T-cell (primary cell): ENCODE results near the gene CLNS1A. TPM values are rescaled to one million over a fixed set of nuclear protein-coding genes. Genes with fewer than 3 reads are reported as not detected.

Source experiments
- ATAC-seq, 4 experiments: fragments of 200-7000 bp in 3 of 4; fragments of 150-1000 bp in 1 of 4; cut with Tn5 transposase; replicated peaks in 1 of 4; 1 replicate in 3 of 4; 2 replicates in 1 of 4; pipeline ENCODE4 v1.10.0; 2021; ENCODE audit warnings: moderate library complexity in 3 of 4, mild to moderate bottlenecking in 2 of 4, moderate number of reproducible peaks in 1 of 4
- CTCF ChIA-PET, 2 donors: fragments of 300-600 bp; sonication (Branson Sonifier 250); formaldehyde crosslinking; loops; one replicate each; lab custom pipeline; 2022; ENCODE audit warnings: antibody characterized with exemption in 2 of 2; lab: Charles Lee
- POLR2A ChIA-PET, 2 donors: fragments of 300-600 bp; sonication (Branson Sonifier 250); formaldehyde crosslinking; loops; one replicate each; lab custom pipeline; 2022; ENCODE audit warnings: antibody characterized with exemption in 2 of 2; lab: Charles Lee
- DNase-seq, 35 experiments: peaks; one replicate each; pipeline versions ENCODE4 v3.0.0 to v3.0.0-alpha.2; 2013 to 2023
- H3K27ac ChIP-seq: one replicate; pipeline ENCODE4 v1.5.1; 2013; ENCODE audit warnings: low read length
- H3K27me3 ChIP-seq, 2 experiments: replicated peaks in 1 of 2; 1 replicate in 1 of 2; 2 replicates in 1 of 2; pipeline versions ENCODE4 v1.6.1 to v1.7.0; 2013; ENCODE audit warnings: low read length in 1 of 2, mixed read lengths in 1 of 2; ENCODE audit not compliant: control insufficient read depth in 2 of 2, insufficient read depth in 2 of 2; ENCODE audit errors: extremely low read depth in 1 of 2
- H3K36me3 ChIP-seq, 2 donors: 1 replicate in 1 of 2; 2 replicates in 1 of 2; pipeline versions ENCODE4 v1.6.1 to v1.7.0; 2013; ENCODE audit warnings: low read length in 1 of 2; ENCODE audit not compliant: control insufficient read depth in 2 of 2, insufficient read depth in 1 of 2; ENCODE audit errors: extremely low read depth in 1 of 2
- H3K4me1 ChIP-seq, 2 experiments: 1 replicate in 1 of 2; 2 replicates in 1 of 2; pipeline versions ENCODE4 v1.6.1 to v1.7.0; 2013; ENCODE audit warnings: low read length in 2 of 2, mixed read lengths in 1 of 2; ENCODE audit not compliant: insufficient read depth in 2 of 2, control insufficient read depth in 1 of 2; ENCODE audit errors: extremely low read depth in 1 of 2
- H3K4me3 ChIP-seq, 2 donors: 1 replicate in 1 of 2; 2 replicates in 1 of 2; pipeline versions ENCODE4 v1.5.1 to v1.7.0; 2013; ENCODE audit warnings: mild to moderate bottlenecking in 2 of 2, low read length in 1 of 2, moderate library complexity in 1 of 2; ENCODE audit not compliant: control insufficient read depth in 1 of 2; ENCODE audit errors: extremely low read depth in 1 of 2
- H3K9me3 ChIP-seq: 2 replicates; pipeline ENCODE4 v1.7.0; 2013
- H3K27ac Mint-ChIP-seq, 2 donors: one replicate each; pipeline ENCODE4 v1.8.0; 2020 to 2021; ENCODE audit warnings: mild to moderate bottlenecking in 2 of 2, mixed read lengths in 2 of 2
- H3K27me3 Mint-ChIP-seq, 2 donors: one replicate each; pipeline ENCODE4 v1.8.0; 2021 to 2022; ENCODE audit warnings: mixed read lengths in 2 of 2
- H3K36me3 Mint-ChIP-seq: one replicate; pipeline ENCODE4 v1.8.0; 2021; ENCODE audit warnings: mixed read lengths
- H3K4me1 Mint-ChIP-seq, 3 donors: one replicate each; pipeline ENCODE4 v1.8.0; 2020 to 2022; ENCODE audit warnings: mixed read lengths in 3 of 3, mild to moderate bottlenecking in 1 of 3
- H3K4me3 Mint-ChIP-seq, 3 donors: one replicate each; pipeline ENCODE4 v1.8.0; 2020 to 2022; ENCODE audit warnings: mild to moderate bottlenecking in 3 of 3, mixed read lengths in 3 of 3, moderate library complexity in 3 of 3
- H3K9me3 Mint-ChIP-seq, 3 donors: one replicate each; pipeline ENCODE4 v1.8.0; 2020 to 2022; ENCODE audit warnings: mixed read lengths in 3 of 3
- WGBS: methylation state at CpG from one replicate; pipeline ENCODE4 v1.1.5; 2013; ENCODE audit warnings: missing lambda C conversion rate; ENCODE audit not compliant: insufficient coverage; 5-methylcytosine and 5-hydroxymethylcytosine counted together
- total RNA-seq, 35 experiments: library from RNA in 6 of 35; stranded (reverse) in 6 of 35; fragments of 120-200 nt in 1 of 35; gene quantifications; one replicate each; pipeline versions ENCODE4 v1.2.1 to v1.2.4 and lab custom pipeline; 2013 to 2026

The CLNS1A gene, protein sequence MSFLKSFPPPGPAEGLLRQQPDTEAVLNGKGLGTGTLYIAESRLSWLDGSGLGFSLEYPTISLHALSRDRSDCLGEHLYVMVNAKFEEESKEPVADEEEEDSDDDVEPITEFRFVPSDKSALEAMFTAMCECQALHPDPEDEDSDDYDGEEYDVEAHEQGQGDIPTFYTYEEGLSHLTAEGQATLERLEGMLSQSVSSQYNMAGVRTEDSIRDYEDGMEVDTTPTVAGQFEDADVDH
- total RNA-seq (100 to 1,000 TPM in 4 of 5 donors, 10 to 100 TPM in 1; 69.6 to 112 (median 103) TPM), total RNA-seq (lab: John Stamatoyannopoulos, UW) (68.6 to 184 (median 98.9) reads per million in 29 experiments)
- total RNA-seq (2013), result 178 TPM

DNA sequence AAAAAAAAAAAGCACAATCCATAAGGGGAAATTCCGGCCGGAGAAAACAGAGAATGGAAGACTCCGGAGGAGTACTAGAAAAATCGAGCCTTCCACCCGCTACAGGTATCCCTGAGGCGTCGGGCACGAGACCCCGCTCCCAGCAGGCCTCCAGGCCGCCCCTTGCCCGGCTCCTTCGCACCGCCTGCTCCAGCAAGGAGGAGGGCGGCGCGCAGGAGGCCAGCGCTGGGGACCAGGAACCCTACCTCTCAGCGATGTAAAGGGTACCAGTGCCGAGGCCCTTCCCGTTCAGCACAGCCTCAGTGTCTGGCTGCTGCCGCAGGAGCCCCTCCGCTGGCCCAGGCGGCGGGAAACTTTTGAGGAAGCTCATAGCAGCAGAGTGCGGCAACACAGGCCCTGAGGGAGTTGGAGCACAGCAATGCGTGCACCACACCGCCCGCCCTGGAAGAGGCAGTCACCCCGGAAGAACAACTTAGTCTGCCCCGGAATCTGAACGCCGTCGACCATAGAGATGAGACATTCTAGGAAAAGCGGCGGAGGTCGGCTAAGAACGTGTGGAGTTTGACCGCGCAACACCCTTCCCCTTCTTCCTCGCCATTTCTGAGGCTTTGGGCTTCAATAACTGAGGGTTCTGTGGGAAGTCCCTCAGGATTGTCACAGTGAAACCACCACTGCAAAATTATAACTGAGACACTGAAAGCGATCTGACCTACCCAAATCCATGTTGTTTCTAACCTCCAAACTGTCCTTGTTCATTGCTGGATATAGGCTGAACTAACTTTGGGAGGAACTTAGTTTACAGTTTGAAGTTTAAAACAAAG lies at the start of gene CLNS1A:
Gene CLNS1A, minus strand, starts transcription at position 450 of the 821 bp plus-strand sequence. Its CDS starts 80 bp downstream, at position 370.
- DNase-seq (peak; percentile 55 to 86 (median 76)), ATAC-seq (peak; percentile 99 to 100 (median 100))
- Mint-ChIP-seq H3K36me3 (peaks cover 7% of the 10 kb centered on the region), H3K4me3 (peak within 1 kb of the TSS; percentile 92 to 95 (median 93)), H3K27ac (peak within 1 kb of the TSS; percentile 96), H3K9me3 (no peaks in the 10 kb centered on the region), H3K27me3 (peaks cover 0 to 2% of the 10 kb centered on the region in 2 donors), H3K4me1 (peaks cover 29 to 43% (median 43%) of the 10 kb centered on the region in 3 donors)
- Histone ChIP-seq H3K36me3 (no peaks in the 10 kb centered on the region), H3K4me1 (peaks cover 12 to 21% of the 10 kb centered on the region in 2 experiments), H3K9me3 (no peaks in the 10 kb centered on the region), H3K4me3 (peak within 1 kb of the TSS; percentile 88 to 98), H3K27ac (peak within 1 kb of the TSS; percentile 67), H3K27me3 (peaks cover 0 to 3% of the 10 kb centered on the region in 2 experiments)
- under 1% methylated on average over 36 of the region's 41 CpGs for WGBS
- ChIA-PET POLR2A (no interaction called here), CTCF (no interaction called here)

GRCh38 chr11:77687088-77687487 lies 49.5 kb upstream of the CLNS1A start:
- no peaks in the 10 kb centered on the region for H3K9me3 Mint-ChIP-seq
- Histone ChIP-seq H3K27ac (no peak overlapping the region), H3K27me3 (no peaks in the 10 kb centered on the region), H3K36me3 (peaks cover 6 to 64% of the 10 kb centered on the region in 2 donors), H3K4me1 (no peaks in the 10 kb centered on the region), H3K4me3 (no peak overlapping the region), H3K9me3 (no peaks in the 10 kb centered on the region)
- DNase-seq, result no peak
- CTCF ChIA-PET, result no interaction called here
- ATAC-seq, result no peak
- H3K36me3 Mint-ChIP-seq, result peaks cover 37% of the 10 kb centered on the region
- no peaks in the 10 kb centered on the region for H3K4me1 Mint-ChIP-seq
- POLR2A ChIA-PET, result interaction anchor here in 1 of 2 donors (0.6 kb wide), 1 partner anchor 53 kb away, joined by 3 read pairs; no protein-coding TSS in a partner anchor
- no peaks in the 10 kb centered on the region for H3K27me3 Mint-ChIP-seq
- H3K27ac Mint-ChIP-seq, result no peak overlapping the region
- no peak overlapping the region for H3K4me3 Mint-ChIP-seq

DNA sequence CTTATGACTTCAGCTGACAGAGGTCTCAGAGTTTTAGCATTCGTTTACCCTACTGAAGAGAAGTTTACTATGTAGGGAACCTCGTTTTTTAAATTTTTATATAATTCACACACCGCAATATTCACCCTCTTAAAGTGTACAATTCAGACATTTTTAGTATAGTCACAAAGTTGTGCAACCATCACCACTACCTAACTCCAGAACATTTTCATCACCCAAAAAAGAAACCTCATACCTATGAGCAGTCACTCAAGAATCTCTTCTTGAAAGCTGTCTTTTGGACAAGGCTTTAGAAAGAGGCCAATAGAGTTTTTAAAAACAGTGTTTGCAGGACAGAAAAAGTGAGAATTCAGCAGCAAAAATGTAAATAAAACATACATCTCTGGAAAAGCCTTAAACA lies 39.5 kb upstream of the CLNS1A start:
- Mint-ChIP-seq H3K27ac (no peak overlapping the region), H3K9me3 (no peaks in the 10 kb centered on the region), H3K27me3 (no peaks in the 10 kb centered on the region), H3K4me3 (no peak overlapping the region), H3K36me3 (peaks cover 57% of the 10 kb centered on the region), H3K4me1 (no peaks in the 10 kb centered on the region)
- Histone ChIP-seq H3K9me3 (no peaks in the 10 kb centered on the region), H3K27me3 (no peaks in the 10 kb centered on the region), H3K36me3 (peaks cover 8 to 67% of the 10 kb centered on the region in 2 donors), H3K4me1 (no peaks in the 10 kb centered on the region), H3K27ac (no peak overlapping the region), H3K4me3 (no peak overlapping the region)
- no peak for ATAC-seq
- WGBS, result 100% methylated on average over 2 of the region's 3 CpGs
- CTCF ChIA-PET, result no interaction called here
- DNase-seq, result no peak
- POLR2A ChIA-PET, result interaction anchor here in 1 of 2 donors (0.7 kb wide), 1 partner anchor 36 kb away, joined by 15 read pairs; no protein-coding TSS in a partner anchor

- no peak for DNase-seq
- Histone ChIP-seq H3K27me3 (no peaks in the 10 kb centered on the region), H3K27ac (no peak overlapping the region), H3K36me3 (peaks cover 14 to 87% of the 10 kb centered on the region in 2 donors), H3K4me1 (no peaks in the 10 kb centered on the region), H3K4me3 (no peak overlapping the region), H3K9me3 (no peaks in the 10 kb centered on the region)
- POLR2A ChIA-PET, result no interaction called here
- no CpG with 5 or more reads among the region's 1 CpG for WGBS
- Mint-ChIP-seq H3K9me3 (no peaks in the 10 kb centered on the region), H3K36me3 (peaks cover 75% of the 10 kb centered on the region), H3K27ac (no peak overlapping the region), H3K4me3 (no peak overlapping the region), H3K27me3 (no peaks in the 10 kb centered on the region), H3K4me1 (no peaks in the 10 kb centered on the region)
- ATAC-seq, result no peak
- CTCF ChIA-PET, result no interaction called here
Observed at GRCh38 chr11:77672264-77672663, 34.7 kb upstream of the CLNS1A start.

DNA sequence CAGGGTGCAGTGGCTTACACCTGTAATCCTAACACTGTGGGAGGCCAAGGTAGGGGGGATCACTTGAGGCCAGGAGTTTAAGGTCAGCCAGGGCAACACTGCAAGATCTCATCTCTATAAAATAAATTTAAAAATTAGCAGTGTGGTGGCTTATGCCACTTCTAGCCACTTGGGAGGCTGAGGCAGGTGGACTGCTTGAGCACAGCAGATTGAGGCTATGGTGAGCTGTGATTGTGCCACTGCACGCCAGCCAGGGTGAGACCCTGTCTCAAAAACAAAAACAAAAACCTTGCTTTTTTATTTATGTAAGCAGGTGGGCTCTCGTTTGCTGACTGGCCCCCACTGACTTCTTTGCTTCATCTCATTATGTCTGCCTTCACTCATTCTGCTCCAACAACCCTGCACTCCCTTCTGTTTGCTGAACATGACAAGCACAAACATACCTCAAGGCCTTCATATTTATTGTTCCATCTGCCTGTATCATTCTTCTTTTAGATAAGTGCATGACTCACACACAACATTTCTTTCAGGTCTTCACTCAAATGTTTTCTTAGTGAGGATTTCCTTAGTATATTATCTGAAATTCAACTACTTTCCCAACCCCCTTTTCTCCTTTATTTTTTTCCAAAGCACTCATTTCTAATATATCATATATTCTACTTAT lies 32.4 kb upstream of the CLNS1A start:
- Mint-ChIP-seq H3K36me3 (peaks cover 65% of the 10 kb centered on the region), H3K27ac (peak overlapping the region in 1 of 2 donors; percentile 29), H3K27me3 (no peaks in the 10 kb centered on the region), H3K4me1 (no peaks in the 10 kb centered on the region), H3K4me3 (no peak overlapping the region), H3K9me3 (no peaks in the 10 kb centered on the region)
- 100% methylated on average over 1 of the region's 2 CpGs for WGBS
- Histone ChIP-seq H3K4me1 (no peaks in the 10 kb centered on the region), H3K4me3 (no peak overlapping the region), H3K36me3 (peaks cover 14 to 83% of the 10 kb centered on the region in 2 donors), H3K27ac (no peak overlapping the region), H3K9me3 (no peaks in the 10 kb centered on the region), H3K27me3 (no peaks in the 10 kb centered on the region)
- ChIA-PET CTCF (no interaction called here), POLR2A (no interaction called here)
- no peak for ATAC-seq
- no peak for DNase-seq

- no peaks in the 10 kb centered on the region for H3K9me3 Mint-ChIP-seq
- peaks cover 14 to 77% of the 10 kb centered on the region in 2 donors for H3K36me3 ChIP-seq
- no peaks in the 10 kb centered on the region for H3K4me1 ChIP-seq
- no peak overlapping the region for H3K4me3 ChIP-seq
- ChIA-PET POLR2A (no interaction called here), CTCF (no interaction called here)
- H3K27me3 ChIP-seq, result no peaks in the 10 kb centered on the region
- no peaks in the 10 kb centered on the region for H3K4me1 Mint-ChIP-seq
- ATAC-seq (no peak), DNase-seq (no peak)
- H3K27ac Mint-ChIP-seq, result no peak overlapping the region
- H3K27ac ChIP-seq, result no peak overlapping the region
- no peak overlapping the region for H3K4me3 Mint-ChIP-seq
- WGBS, result 100% methylated on average over 2 of the region's 3 CpGs
- H3K27me3 Mint-ChIP-seq, result no peaks in the 10 kb centered on the region
- peaks cover 54% of the 10 kb centered on the region for H3K36me3 Mint-ChIP-seq
- H3K9me3 ChIP-seq, result no peaks in the 10 kb centered on the region
Observed at GRCh38 chr11:77668760-77669159, 31.2 kb upstream of the CLNS1A start.
